KMS-11 (cell line): Measurements from ENCODE around the gene RBM38.

ENCODE experiments used
- H2AFZ ChIP-seq: fragments of 200-600 bp; sonication (generic); 2 replicates; pipeline ENCODE4 v1.6.1; 2016; ENCODE audit warnings: antibody characterized with exemption, mixed run types, low read depth
- H3K27ac ChIP-seq: fragments of 200-600 bp; sonication (generic); 2 replicates; pipeline ENCODE4 v1.6.1; 2016; ENCODE audit warnings: mild to moderate bottlenecking, mixed run types
- H3K27me3 ChIP-seq: fragments of 200-600 bp; sonication (generic); 2 replicates; pipeline ENCODE4 v1.6.1; 2017; ENCODE audit warnings: mild to moderate bottlenecking, low read depth, mixed run types, moderate library complexity; ENCODE audit not compliant: insufficient read depth
- H3K36me3 ChIP-seq: fragments of 200-600 bp; sonication (generic); 2 replicates; pipeline ENCODE4 v1.6.1; 2017; ENCODE audit warnings: mild to moderate bottlenecking, mixed run types; ENCODE audit not compliant: insufficient read depth
- H3K4me1 ChIP-seq: fragments of 200-600 bp; sonication (generic); 2 replicates; pipeline ENCODE4 v1.6.1; 2016; ENCODE audit warnings: mild to moderate bottlenecking, low read depth, mixed run types; ENCODE audit not compliant: poor library complexity, severe bottlenecking
- H3K4me2 ChIP-seq: fragments of 200-600 bp; sonication (generic); 2 replicates; pipeline ENCODE4 v1.7.0; 2016; ENCODE audit warnings: mild to moderate bottlenecking, mixed run types
- H3K4me3 ChIP-seq: fragments of 200-600 bp; sonication (generic); IDR thresholded peaks from 2 replicates; pipeline ENCODE4 v1.6.1; 2017; ENCODE audit warnings: low read depth, low read length, mixed read lengths; ENCODE audit not compliant: insufficient read depth
- H3K79me2 ChIP-seq: fragments of 200-600 bp; sonication (generic); 2 replicates; pipeline ENCODE4 v1.6.1; 2016; ENCODE audit warnings: low read depth, mixed run types; ENCODE audit not compliant: insufficient read depth
- H3K9ac ChIP-seq: fragments of 200-600 bp; sonication (generic); 2 replicates; pipeline ENCODE4 v1.6.1; 2016; ENCODE audit warnings: mild to moderate bottlenecking, mixed run types
- H4K20me1 ChIP-seq: fragments of 200-600 bp; sonication (generic); 2 replicates; pipeline ENCODE4 v1.6.1; 2016; ENCODE audit warnings: mild to moderate bottlenecking, mixed run types; ENCODE audit not compliant: insufficient read depth
- TF ChIP-seq, protein P1 (sequence below): fragments of 200-600 bp; sonication (generic); conservative IDR thresholded peaks from 2 replicates; pipeline ENCODE4 v1.6.1; 2017; ENCODE audit warnings: low read depth, mild to moderate bottlenecking, antibody characterized with exemption, low read length, moderate library complexity, mixed read lengths

The RBM38 gene

DNA sequence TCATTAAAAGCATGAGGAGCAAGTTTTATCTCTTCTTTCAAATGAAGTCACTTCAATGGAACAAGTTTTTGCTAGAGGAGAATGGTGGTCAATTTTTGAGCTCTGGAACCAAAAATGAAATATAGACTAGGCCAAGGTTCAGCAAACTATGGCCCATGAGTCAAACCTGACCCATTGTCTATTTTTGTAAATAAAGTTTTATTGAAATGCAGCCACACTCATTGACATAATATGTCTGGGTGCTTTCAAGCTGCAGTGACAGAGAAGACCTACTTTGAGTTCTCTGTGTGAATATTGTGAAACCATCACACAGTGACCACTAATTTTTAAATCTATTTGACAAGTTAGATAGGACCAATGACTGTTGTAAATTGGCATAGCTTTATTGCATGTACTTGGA, 26.7 kb upstream of the RBM38 start:
- peaks cover 14% of the 10 kb centered on the region; the same call in 1 of the 2 replicates for H3K36me3 ChIP-seq
- TF ChIP-seq, protein P1, sequence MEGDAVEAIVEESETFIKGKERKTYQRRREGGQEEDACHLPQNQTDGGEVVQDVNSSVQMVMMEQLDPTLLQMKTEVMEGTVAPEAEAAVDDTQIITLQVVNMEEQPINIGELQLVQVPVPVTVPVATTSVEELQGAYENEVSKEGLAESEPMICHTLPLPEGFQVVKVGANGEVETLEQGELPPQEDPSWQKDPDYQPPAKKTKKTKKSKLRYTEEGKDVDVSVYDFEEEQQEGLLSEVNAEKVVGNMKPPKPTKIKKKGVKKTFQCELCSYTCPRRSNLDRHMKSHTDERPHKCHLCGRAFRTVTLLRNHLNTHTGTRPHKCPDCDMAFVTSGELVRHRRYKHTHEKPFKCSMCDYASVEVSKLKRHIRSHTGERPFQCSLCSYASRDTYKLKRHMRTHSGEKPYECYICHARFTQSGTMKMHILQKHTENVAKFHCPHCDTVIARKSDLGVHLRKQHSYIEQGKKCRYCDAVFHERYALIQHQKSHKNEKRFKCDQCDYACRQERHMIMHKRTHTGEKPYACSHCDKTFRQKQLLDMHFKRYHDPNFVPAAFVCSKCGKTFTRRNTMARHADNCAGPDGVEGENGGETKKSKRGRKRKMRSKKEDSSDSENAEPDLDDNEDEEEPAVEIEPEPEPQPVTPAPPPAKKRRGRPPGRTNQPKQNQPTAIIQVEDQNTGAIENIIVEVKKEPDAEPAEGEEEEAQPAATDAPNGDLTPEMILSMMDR, result no peak
- H2AFZ ChIP-seq, result no peak overlapping the region
- no peaks in the 10 kb centered on the region for H3K27me3 ChIP-seq
- H3K9ac ChIP-seq, result no peak overlapping the region
- no peaks in the 10 kb centered on the region; the same call in 1 of the 2 replicates for H4K20me1 ChIP-seq
- no peak overlapping the region for H3K4me2 ChIP-seq
- H3K4me3 ChIP-seq, result no peak overlapping the region
- no peak overlapping the region for H3K27ac ChIP-seq
- H3K79me2 ChIP-seq, result peaks cover 6% of the 10 kb centered on the region; the same call in 1 of the 2 replicates
- no peaks in the 10 kb centered on the region for H3K4me1 ChIP-seq

DNA sequence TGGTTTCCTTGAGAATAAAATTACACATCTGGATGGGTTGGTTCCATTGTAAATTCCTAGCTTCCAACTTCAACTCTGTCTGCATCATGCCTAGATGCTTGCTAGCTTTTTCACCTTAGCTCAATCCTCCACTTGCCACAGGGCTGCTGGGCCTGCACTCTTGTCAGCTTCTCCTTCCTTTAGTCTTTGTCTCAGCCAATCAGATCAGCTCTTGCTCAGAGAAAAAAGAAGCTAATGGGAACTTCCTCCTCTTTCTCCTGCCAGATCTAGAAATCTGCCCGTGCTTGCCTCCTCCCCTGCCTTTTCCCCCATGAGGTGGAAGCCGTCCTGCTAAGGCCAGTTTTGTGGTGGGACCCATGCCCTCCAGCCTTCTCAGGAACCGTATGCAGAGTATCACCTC, 21.6 kb upstream of the RBM38 start:
- H3K79me2 ChIP-seq, result no peaks in the 10 kb centered on the region

DNA sequence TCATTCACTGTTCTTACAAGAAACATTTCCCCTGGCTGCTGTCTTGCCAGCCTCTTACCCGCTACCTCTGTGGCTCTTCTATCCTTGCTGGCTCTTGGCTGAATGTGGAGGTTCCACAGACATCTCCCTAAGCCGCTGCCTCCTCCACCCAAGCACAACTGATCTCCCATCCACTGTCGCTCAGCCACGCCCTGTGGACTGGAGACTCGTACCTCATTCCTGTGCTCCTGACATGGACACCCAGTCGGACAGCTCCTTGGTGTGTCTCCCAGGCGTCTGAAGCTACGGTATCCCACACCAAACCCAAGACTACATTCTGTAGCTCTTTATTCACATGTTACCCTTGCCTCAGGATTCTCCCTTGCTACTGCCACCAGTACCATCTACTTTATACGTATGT, 20.9 kb upstream of the RBM38 start:
- Histone ChIP-seq H2AFZ (no peak overlapping the region), H3K4me1 (no peaks in the 10 kb centered on the region), H3K79me2 (no peaks in the 10 kb centered on the region), H3K4me2 (no peak overlapping the region), H4K20me1 (no peaks in the 10 kb centered on the region), H3K27ac (no peak overlapping the region), H3K27me3 (no peaks in the 10 kb centered on the region), H3K4me3 (no peak overlapping the region), H3K9ac (no peak overlapping the region), H3K36me3 (peaks cover 4% of the 10 kb centered on the region; the same call in 1 of the 2 replicates)
- TF ChIP-seq, protein P1, result no peak

More for the DNA sequence above, 21.6 kb upstream of the RBM38 start:
- Histone ChIP-seq H3K4me3 (no peak overlapping the region), H3K9ac (no peak overlapping the region), H4K20me1 (no peaks in the 10 kb centered on the region), H3K4me2 (no peak overlapping the region), H3K4me1 (no peaks in the 10 kb centered on the region), H3K27me3 (no peaks in the 10 kb centered on the region), H3K27ac (no peak overlapping the region), H2AFZ (no peak overlapping the region), H3K36me3 (peaks cover 5% of the 10 kb centered on the region; the same call in 1 of the 2 replicates)
- TF ChIP-seq, protein P1, result no peak

DNA sequence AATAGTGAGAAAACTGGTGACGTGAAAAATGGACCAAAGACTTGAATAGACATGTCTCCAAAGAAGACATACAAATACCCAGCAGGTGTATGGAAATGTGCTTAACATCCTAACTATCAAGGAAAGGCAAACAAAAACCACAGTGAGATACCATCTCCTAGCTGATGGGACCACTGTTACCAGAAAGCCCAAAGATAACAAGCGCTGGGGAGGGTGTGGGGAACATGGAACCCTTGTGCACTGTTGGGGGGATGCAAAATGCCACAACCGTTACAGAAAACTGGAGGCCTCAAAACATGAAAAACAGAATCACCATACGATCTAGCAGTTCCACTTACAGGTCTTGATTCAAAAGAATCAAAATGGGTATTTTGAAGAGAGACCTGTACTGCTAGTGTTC, 19.8 kb upstream of the RBM38 start:
- H3K9ac ChIP-seq, result no peak overlapping the region
- no peaks in the 10 kb centered on the region for H4K20me1 ChIP-seq
- no peak overlapping the region for H2AFZ ChIP-seq
- H3K4me1 ChIP-seq, result no peaks in the 10 kb centered on the region
- TF ChIP-seq, protein P1, result no peak
- peaks cover 6% of the 10 kb centered on the region; the same call in 1 of the 2 replicates for H3K36me3 ChIP-seq
- no peaks in the 10 kb centered on the region for H3K79me2 ChIP-seq
- H3K27me3 ChIP-seq, result no peaks in the 10 kb centered on the region
- no peak overlapping the region for H3K4me2 ChIP-seq
- no peak overlapping the region for H3K27ac ChIP-seq
- no peak overlapping the region for H3K4me3 ChIP-seq

DNA sequence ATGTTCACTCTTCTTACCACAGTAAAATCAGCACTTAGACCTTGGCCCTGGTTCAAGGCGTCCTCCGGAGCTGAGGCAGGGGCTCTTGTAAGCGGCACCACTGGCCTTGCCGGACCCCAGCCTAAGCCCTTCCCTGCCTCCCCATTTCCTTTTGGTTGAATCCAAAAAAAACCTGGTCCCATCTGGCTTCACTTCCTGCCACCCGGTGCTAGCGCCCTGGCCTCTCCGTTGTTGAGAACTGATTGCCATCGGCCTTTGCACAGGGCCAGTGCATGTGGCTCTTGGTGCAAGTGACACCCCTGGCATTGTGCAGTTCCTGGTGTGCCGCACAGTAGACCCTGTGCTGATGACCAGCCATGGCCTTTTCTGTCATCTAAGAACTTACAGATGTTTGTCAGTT, 19.0 kb upstream of the RBM38 start:
- Histone ChIP-seq H3K27me3 (no peaks in the 10 kb centered on the region), H3K27ac (no peak overlapping the region), H3K4me3 (no peak overlapping the region), H4K20me1 (no peaks in the 10 kb centered on the region), H3K9ac (no peak overlapping the region), H3K4me2 (no peak overlapping the region), H3K79me2 (no peaks in the 10 kb centered on the region), H3K36me3 (peaks cover 13% of the 10 kb centered on the region; the same call in 1 of the 2 replicates), H3K4me1 (no peaks in the 10 kb centered on the region), H2AFZ (no peak overlapping the region)
- TF ChIP-seq, protein P1, result no peak
